ENCODE measurements around the gene PLLP.

- TF ChIP-seq CTCF (IDR thresholded peaks at IDR 0.05) = no peak
- no peak for TF ChIP-seq POLR2A (IDR thresholded peaks at IDR 0.05)
Measured at GRCh38 chr16:57235128-57236021, 49.1 kb downstream of the PLLP start.
